PC-9 (cell line): ENCODE measurements around the gene ZNF124. TPM values are rescaled to one million over a fixed set of nuclear protein-coding genes. Genes with fewer than 3 reads are reported as not detected.

ENCODE experiments used
- BruUV-seq: library from RNA; stranded (reverse); fragments of 400-500 nt; replicated peaks from 2 replicates; lab custom pipeline; 2021; lab: Mats Ljungman, UMichigan
- CTCF ChIA-PET: fragments of 300-600 bp; sonication (Branson Sonifier 250); formaldehyde crosslinking; loops from one replicate; lab custom pipeline; 2022; ENCODE audit warnings: antibody characterized with exemption; lab: Charles Lee
- POLR2A ChIA-PET: fragments of 300-600 bp; sonication (Branson Sonifier 250); formaldehyde crosslinking; loops from one replicate; lab custom pipeline; 2022; ENCODE audit warnings: antibody characterized with exemption; ENCODE audit not compliant: unreplicated experiment; lab: Charles Lee
- DNase-seq, 2 experiments: peaks; one replicate each; pipeline versions ENCODE4 v3.0.0 to v3.0.0-alpha.2; 2015 to 2022; ENCODE audit warnings: mixed read lengths in 1 of 2
- H2AFZ ChIP-seq: fragments of 200-600 bp; sonication (generic); 2 replicates; pipeline ENCODE4 v1.8.1; 2017; ENCODE audit warnings: antibody characterized with exemption
- H3F3A ChIP-seq: fragments of 200-600 bp; sonication (generic); 2 replicates; pipeline ENCODE4 v1.8.1; 2017; ENCODE audit warnings: antibody characterized with exemption, mild to moderate bottlenecking, low read depth; ENCODE audit not compliant: insufficient read depth
- H3K27ac ChIP-seq: fragments of 200-600 bp; sonication (generic); 2 replicates; pipeline ENCODE4 v1.6.1; 2016; ENCODE audit warnings: mixed run types
- H3K27me3 ChIP-seq: fragments of 200-600 bp; sonication (generic); 2 replicates; pipeline ENCODE4 v1.6.1; 2016; ENCODE audit warnings: low read depth, mixed run types; ENCODE audit not compliant: insufficient read depth
- H3K36me3 ChIP-seq: fragments of 200-600 bp; sonication (generic); 2 replicates; pipeline ENCODE4 v1.6.1; 2016; ENCODE audit warnings: low read depth, mixed run types
- H3K4me1 ChIP-seq: fragments of 200-600 bp; sonication (generic); replicated peaks from 2 replicates; pipeline ENCODE4 v1.6.1; 2016; ENCODE audit warnings: mixed run types; ENCODE audit not compliant: insufficient read depth
- H3K4me2 ChIP-seq: fragments of 200-600 bp; sonication (generic); 2 replicates; pipeline ENCODE4 v1.6.1; 2017; ENCODE audit warnings: mixed run types
- H3K4me3 ChIP-seq: fragments of 200-600 bp; sonication (generic); 2 replicates; pipeline ENCODE4 v1.6.1; 2016; ENCODE audit warnings: mixed run types
- H3K79me2 ChIP-seq: fragments of 200-600 bp; sonication (generic); 2 replicates; pipeline ENCODE4 v1.6.1; 2017; ENCODE audit warnings: low read depth, mixed run types
- H3K9me2 ChIP-seq: fragments of 200-600 bp; sonication (generic); 2 replicates; pipeline ENCODE4 v1.8.1; 2017; ENCODE audit warnings: mild to moderate bottlenecking; ENCODE audit not compliant: insufficient read depth
- H3K9me3 ChIP-seq: fragments of 200-600 bp; sonication (generic); 2 replicates; pipeline ENCODE4 v1.8.1; 2016; ENCODE audit warnings: low read depth; ENCODE audit not compliant: insufficient read depth
- H4K20me1 ChIP-seq: fragments of 200-600 bp; sonication (generic); 2 replicates; pipeline ENCODE4 v1.8.1; 2017; ENCODE audit not compliant: insufficient read depth
- CTCF ChIP-seq: fragments of 200-600 bp; sonication (generic); conservative IDR thresholded peaks from 2 replicates; pipeline ENCODE4 v1.6.1; 2017; ENCODE audit warnings: mixed run types, antibody characterized with exemption, mild to moderate bottlenecking, moderate library complexity
- EZH2 ChIP-seq: fragments of 200-600 bp; sonication (generic); IDR thresholded peaks from 2 replicates; pipeline ENCODE4 v1.8.0; 2017; ENCODE audit warnings: antibody characterized with exemption, low read depth
- intact Hi-C: fragments of 100-400 bp; cut with micrococcal nuclease; formaldehyde crosslinking; loops from one replicate; pipeline ENCODE4 v1.10.0; 2022; ENCODE audit not compliant: unreplicated experiment
- total RNA-seq: library from RNA; stranded (reverse); gene quantifications from 2 replicates; pipeline ENCODE4 v1.2.3, GENCODE V29; 2021

Gene ZNF124
- total RNA-seq, 1 experiment from 2014 or later, result 9.5 TPM

DNA sequence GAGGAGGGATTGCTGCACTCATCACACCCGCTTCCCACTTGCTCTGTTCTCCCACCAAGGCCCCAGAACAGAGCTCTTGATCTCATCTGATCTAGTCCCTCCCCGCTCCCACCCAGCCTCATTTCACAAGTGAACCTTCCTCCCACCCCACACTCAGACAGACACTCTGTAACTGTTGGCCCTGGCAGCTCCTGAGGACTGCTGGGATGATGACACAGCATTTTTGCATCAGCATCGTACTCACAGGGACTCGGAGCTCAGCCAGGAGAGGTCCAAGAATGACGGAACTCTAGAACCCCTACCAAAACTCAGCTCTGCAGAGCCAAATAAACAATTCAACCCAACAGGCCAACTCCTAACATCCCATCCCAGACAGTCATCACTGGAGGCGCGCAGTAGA lies 11.2 kb upstream of the ZNF124 start:
- CTCF ChIA-PET, result interaction anchor here (0.5 kb wide), 1 partner anchor 154 kb away, joined by 11 read pairs; no protein-coding TSS in a partner anchor
- no peak overlapping the region for H3K4me3 ChIP-seq
- no TSS peak for BruUV-seq
- TF ChIP-seq EZH2 (no peak), CTCF (no peak)
- no peak for DNase-seq
- H3K9me2 ChIP-seq, result no peaks in the 10 kb centered on the region
- H2AFZ ChIP-seq, result no peak overlapping the region
- intact Hi-C loops, result no loop called here
- POLR2A ChIA-PET, result no interaction called here
- no peaks in the 10 kb centered on the region for H3K27me3 ChIP-seq
- H3F3A ChIP-seq, result no peaks in the 10 kb centered on the region
- no peaks in the 10 kb centered on the region for H4K20me1 ChIP-seq
- no peaks in the 10 kb centered on the region; the same call in 1 of the 2 replicates for H3K9me3 ChIP-seq
- no peaks in the 10 kb centered on the region for H3K36me3 ChIP-seq
- no peak overlapping the region for H3K27ac ChIP-seq
- no peak overlapping the region for H3K4me2 ChIP-seq
- H3K4me1 ChIP-seq, result no peaks in the 10 kb centered on the region
- no peaks in the 10 kb centered on the region for H3K79me2 ChIP-seq

DNA sequence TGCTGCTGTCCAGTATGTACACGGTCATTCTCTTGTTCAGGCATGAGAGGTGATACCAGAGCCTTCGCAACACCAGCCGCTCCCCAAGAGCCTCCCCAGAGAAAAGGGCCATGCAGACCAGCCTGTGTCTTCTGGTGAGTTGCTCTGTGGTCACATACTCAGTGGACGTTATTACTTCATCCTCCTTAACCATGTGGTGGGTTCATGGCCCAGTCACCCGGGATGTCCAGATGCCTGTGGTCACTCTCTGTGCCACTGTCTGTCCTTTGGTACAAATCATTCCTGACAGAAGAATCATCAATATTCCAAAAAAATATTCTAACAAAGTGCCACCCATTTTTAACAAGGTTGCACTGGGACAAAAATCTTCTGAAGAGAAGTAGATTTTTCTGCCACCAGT lies 8.8 kb upstream of the ZNF124 start:
- H3F3A ChIP-seq, result no peaks in the 10 kb centered on the region
- BruUV-seq, result no TSS peak
- no peak overlapping the region for H3K4me2 ChIP-seq
- H4K20me1 ChIP-seq, result no peaks in the 10 kb centered on the region
- intact Hi-C loops, result no loop called here
- CTCF ChIA-PET, result no interaction called here
- H3K36me3 ChIP-seq, result no peaks in the 10 kb centered on the region
- no peaks in the 10 kb centered on the region; the same call in 1 of the 2 replicates for H3K9me3 ChIP-seq
- no peaks in the 10 kb centered on the region for H3K9me2 ChIP-seq
- POLR2A ChIA-PET, result no interaction called here
- no peaks in the 10 kb centered on the region for H3K79me2 ChIP-seq
- no peak for TF ChIP-seq EZH2
- no peaks in the 10 kb centered on the region for H3K27me3 ChIP-seq
- no peaks in the 10 kb centered on the region for H3K4me1 ChIP-seq
- no peak overlapping the region for H3K4me3 ChIP-seq
- no peak for DNase-seq
- no peak overlapping the region for H2AFZ ChIP-seq
- no peak overlapping the region for H3K27ac ChIP-seq

GRCh38 chr1:247177755-247178154 lies 5.9 kb upstream of the ZNF124 start:
- CTCF ChIA-PET, result no interaction called here
- BruUV-seq, result no TSS peak

More at GRCh38 chr1:247177755-247178154, 5.9 kb upstream of the ZNF124 start:
- DNase-seq, result no peak
- Histone ChIP-seq H3K4me1 (no peaks in the 10 kb centered on the region), H3F3A (no peaks in the 10 kb centered on the region), H3K79me2 (no peaks in the 10 kb centered on the region), H4K20me1 (no peaks in the 10 kb centered on the region), H3K36me3 (no peaks in the 10 kb centered on the region), H3K27ac (no peak overlapping the region), H3K4me3 (no peak overlapping the region), H3K9me3 (no peaks in the 10 kb centered on the region), H3K27me3 (no peaks in the 10 kb centered on the region), H2AFZ (no peak overlapping the region), H3K9me2 (no peaks in the 10 kb centered on the region), H3K4me2 (no peak overlapping the region)
- POLR2A ChIA-PET, result no interaction called here
- no peak for TF ChIP-seq CTCF
- TF ChIP-seq EZH2, result no peak
- intact Hi-C loops, result no loop called here
